GM10266 (cell line): ENCODE measurements around the gene NAV2.

Source experiments
- DNase-seq: peaks from one replicate; pipeline ENCODE4 v3.0.0; 2012; ENCODE audit errors: extremely low spot score
- TF ChIP-seq, protein P1 (sequence below): IDR thresholded peaks from 2 replicates; pipeline ENCODE4 v1.5.1; 2012; ENCODE audit warnings: mild to moderate bottlenecking, low read depth; ENCODE audit not compliant: control insufficient read depth, insufficient read depth; ENCODE audit errors: missing control alignments

NAV2 gene

DNA sequence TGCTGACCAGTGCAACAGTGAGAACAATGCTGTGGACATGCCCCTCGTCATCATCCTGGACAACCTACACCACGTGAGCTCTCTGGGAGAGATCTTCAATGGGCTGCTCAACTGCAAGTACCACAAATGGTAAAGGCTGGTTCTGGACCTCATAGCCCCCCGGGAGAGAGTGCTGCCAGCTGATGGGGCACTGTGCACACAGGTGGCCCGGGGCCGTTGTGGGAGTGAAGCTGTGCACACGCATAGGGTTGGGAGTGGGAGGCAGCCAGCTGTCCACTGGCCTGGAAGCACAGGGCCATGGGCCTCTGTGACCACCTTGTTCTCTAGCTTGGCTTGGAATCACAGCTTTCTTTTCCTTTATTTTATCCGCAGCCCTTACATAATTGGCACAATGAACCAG, 390.6 kb downstream of the NAV2 start:
- TF ChIP-seq, protein P1, sequence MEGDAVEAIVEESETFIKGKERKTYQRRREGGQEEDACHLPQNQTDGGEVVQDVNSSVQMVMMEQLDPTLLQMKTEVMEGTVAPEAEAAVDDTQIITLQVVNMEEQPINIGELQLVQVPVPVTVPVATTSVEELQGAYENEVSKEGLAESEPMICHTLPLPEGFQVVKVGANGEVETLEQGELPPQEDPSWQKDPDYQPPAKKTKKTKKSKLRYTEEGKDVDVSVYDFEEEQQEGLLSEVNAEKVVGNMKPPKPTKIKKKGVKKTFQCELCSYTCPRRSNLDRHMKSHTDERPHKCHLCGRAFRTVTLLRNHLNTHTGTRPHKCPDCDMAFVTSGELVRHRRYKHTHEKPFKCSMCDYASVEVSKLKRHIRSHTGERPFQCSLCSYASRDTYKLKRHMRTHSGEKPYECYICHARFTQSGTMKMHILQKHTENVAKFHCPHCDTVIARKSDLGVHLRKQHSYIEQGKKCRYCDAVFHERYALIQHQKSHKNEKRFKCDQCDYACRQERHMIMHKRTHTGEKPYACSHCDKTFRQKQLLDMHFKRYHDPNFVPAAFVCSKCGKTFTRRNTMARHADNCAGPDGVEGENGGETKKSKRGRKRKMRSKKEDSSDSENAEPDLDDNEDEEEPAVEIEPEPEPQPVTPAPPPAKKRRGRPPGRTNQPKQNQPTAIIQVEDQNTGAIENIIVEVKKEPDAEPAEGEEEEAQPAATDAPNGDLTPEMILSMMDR = no peak
- no peak for DNase-seq

DNA sequence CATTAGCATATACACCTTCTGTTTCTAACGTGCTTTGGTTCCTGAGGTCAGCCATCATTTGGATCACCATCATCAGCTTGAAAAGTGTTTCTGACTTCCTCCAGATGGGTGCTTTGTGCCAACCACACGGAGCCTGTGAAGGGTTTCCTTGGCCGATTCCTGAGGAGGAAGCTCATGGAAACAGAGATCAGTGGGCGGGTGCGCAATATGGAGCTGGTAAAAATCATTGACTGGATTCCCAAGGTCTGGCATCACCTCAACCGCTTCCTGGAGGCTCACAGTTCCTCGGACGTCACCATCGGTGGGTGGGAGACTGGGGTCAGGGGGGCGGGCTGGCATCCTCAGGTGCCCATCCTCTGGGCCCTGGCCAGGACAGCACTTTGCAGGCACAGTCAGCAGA, 392.8 kb downstream of the NAV2 start:
- DNase-seq = no peak
- TF ChIP-seq, protein P1 = no peak

DNA sequence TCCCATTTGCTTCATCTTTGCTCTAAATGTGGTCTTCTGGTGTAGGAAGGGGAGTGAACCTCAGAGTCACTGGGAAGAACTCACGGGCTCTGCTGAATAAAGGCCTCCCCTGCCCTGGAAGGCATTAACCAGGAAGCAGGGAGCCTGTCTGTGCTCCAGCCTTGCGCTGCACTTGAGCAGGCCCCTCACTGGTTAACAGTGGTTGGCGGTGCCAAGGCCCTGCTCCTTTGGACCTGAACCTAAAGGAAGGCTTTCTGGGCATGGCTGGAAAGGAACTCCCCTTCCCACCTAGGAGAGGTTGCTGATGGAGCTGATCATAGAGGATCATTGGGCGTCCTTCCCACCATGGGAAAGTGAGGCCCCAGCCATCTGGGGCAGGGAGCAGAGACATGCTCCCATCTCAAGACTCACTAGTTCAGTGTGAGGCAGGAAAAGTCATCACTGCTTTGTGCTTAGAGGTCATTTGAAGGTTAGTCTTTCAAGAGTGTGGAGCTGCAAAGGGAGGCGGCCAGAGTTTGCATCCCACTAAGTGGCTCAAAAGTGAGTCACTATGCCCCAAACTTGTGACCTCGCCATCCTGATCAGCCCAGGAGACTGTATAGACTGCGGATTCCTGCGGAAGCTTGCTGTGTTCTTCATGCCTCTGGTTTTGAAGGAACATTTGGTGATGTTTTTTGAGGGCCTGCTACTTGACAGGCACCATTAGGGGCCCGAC, 397.3 kb downstream of the NAV2 start:
- TF ChIP-seq, protein P1 = no peak
- DNase-seq = no peak

DNA sequence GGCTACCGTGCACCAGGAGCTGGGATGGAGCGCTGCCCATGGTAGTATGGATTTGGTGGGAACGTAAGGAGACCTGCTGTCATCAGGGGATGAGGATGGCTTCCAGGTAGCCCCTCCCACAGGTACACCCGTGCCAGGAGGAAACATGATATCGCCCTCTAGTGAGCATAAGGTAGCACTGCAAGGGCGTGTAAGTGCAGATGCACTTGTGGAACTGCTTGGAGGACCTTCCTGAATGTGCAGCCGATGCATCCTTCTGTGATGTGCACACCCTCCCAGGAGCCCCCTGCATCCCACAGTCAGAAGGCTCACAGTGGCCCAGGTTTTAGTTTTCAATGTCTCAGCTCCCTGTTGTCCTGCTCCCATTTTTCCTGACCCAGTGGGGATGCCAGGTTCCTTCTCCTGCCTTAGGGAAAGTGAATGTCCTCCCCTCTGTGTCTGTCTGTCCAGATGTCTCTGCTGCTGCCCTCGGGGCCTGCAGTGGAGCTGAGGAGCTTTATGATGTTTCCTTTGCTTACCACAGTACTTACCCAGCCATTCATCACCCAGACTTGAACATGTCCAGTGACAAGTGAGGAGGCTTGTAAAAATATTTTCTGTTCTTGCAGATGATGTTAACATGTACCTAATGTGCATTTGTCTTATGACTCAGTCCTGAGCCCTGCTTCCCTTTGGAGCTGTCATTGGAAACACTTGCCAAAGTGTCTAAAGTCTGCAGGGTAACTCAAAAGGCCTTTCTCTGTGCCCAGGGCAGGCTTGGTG, 398.5 kb downstream of the NAV2 start:
- peak; percentile 69 for DNase-seq
- TF ChIP-seq, protein P1 = peak; percentile 93

DNA sequence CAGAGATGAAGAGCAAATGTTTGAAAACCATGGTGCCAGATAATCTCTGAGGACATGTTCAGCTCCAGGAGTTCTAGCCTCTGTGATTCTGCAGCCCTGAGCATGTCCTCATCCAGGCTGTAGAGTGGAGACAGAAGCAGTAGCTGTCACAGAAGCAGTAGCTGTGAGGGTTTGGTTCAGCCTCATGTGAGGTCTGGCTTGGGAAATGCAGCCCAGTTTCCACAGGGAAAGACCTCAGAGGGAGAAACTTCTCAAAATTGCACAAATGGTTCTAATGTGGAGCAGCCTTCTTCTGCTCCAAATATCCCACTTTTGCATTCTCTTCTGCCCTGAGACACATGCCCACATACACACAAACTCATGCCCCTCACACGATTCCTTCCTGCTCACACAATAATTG, 399.2 kb downstream of the NAV2 start:
- TF ChIP-seq, protein P1 = no peak
- DNase-seq = no peak

DNA sequence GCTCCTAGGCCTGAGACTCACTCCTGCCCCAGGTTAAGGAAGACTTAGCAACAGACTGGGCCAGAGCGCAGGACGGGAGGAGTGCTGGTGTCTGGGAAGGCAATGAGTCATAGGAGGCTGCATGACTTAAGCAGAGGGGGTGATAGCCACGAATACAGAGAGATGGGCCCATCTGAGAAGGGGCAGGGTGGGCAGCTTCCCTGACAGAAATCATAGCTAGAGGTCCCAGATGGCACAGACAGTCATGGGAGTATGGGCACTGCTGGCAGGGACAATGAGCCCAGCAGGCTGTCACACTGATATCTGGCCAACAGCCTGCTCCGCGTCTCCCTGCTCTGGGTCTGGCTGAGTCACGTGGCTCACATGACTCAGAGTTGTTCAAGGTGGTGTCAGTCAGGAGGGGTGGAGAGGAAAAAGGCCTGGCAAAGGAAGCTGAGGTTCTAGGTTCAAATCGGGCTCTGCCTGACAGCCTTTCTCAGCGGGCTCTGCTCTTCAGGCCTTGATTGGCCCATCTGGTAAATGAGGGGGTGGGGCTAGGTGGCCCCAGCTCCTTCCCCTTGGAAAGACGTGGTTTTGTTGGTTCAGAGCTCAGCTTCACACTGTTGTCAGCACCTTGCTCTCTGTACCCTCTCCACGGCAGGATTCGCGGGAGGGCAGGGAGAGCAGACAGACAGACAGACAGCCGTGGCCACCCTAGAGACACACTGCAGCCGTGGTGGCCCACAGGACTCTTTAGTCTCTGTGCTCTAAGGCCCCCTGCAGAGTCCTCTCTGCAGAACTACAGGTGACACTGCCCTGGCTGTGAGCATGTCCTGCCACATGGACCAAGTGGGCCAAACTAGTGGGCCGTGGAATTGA, 399.9 kb downstream of the NAV2 start:
- TF ChIP-seq, protein P1 = no peak
- DNase-seq = no peak

DNA sequence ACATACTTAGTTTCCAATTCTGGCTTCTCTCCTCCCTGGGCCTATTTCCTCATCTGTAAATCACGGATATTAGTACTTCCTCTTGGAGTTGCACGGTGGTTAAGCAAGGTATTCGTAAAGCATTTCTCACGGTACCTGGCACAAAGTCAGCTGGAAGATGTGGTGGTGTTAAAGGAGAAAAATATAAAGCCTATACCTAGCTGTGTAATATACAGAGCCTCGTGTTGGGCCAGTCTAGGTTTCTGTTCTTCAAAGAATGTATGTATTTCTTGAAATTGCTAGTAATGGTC, 400.5 kb downstream of the NAV2 start:
- TF ChIP-seq, protein P1 = no peak
- DNase-seq = no peak
